Measurements from ENCODE around the gene MAPK4. TPM values are rescaled to one million over a fixed set of nuclear protein-coding genes. Genes with fewer than 3 reads are reported as not detected.

The MAPK4 gene
- total RNA-seq, 1 experiment from 2014 or later = 4.2 TPM

- TF ChIP-seq ATF6 (CRISPR knock-in tag; IDR thresholded peaks at IDR 0.05) = no peak
- TF ChIP-seq ETV6 (CRISPR knock-in tag; IDR thresholded peaks at IDR 0.05) = no peak
- no peak for TF ChIP-seq ZNF219 (CRISPR knock-in tag; IDR thresholded peaks at IDR 0.05; ENCODE audit: borderline replicate concordance)
- TF ChIP-seq KAT7 (CRISPR knock-in tag; IDR thresholded peaks at IDR 0.05; ENCODE audit: borderline replicate concordance) = no peak
- TF ChIP-seq FOXP1 (CRISPR knock-in tag; IDR thresholded peaks at IDR 0.05; ENCODE audit: borderline replicate concordance) = no peak
- no peak for TF ChIP-seq HMGA2 (CRISPR knock-in tag; IDR thresholded peaks at IDR 0.05)
- TF ChIP-seq OVOL2 (CRISPR knock-in tag; IDR thresholded peaks at IDR 0.05; ENCODE audit: borderline replicate concordance) = no peak
- TF ChIP-seq NFATC4 (CRISPR knock-in tag; IDR thresholded peaks at IDR 0.05) = no peak
- TF ChIP-seq ZNF671 (CRISPR knock-in tag; IDR thresholded peaks at IDR 0.05) = no peak
These were observed 26.8 kb downstream of the MAPK4 start (continued) for GRCh38 chr18:50586710-50587109.

GRCh38 chr18:50590593-50590992 is 30.7 kb downstream of the MAPK4 start:
- Mint-ChIP-seq H3K4me3 (no peak overlapping the region), H3K27ac (no peak overlapping the region), H3K4me1 (peaks cover 7% of the 10 kb centered on the region; the same call in 1 of the 2 replicates), H3K9me3 (peaks cover 15% of the 10 kb centered on the region; the same call in 1 of the 2 replicates), H3K36me3 (no peaks in the 10 kb centered on the region), H3K27me3 (ENCODE audit: low read depth) (no peaks in the 10 kb centered on the region)
- POLR2A ChIA-PET = no interaction called here
- no peak for TF ChIP-seq CDX4 (CRISPR knock-in tag; IDR thresholded peaks at IDR 0.05; ENCODE audit: borderline replicate concordance)
- TF ChIP-seq STAT6 (CRISPR knock-in tag; conservative IDR thresholded peaks at IDR 0.05; ENCODE audit: low read depth) = no peak
- TF ChIP-seq ATF1 (CRISPR knock-in tag; IDR thresholded peaks at IDR 0.05) = no peak
- TF ChIP-seq TCF7 (CRISPR knock-in tag; IDR thresholded peaks at IDR 0.05; ENCODE audit: low read depth) = no peak
- TF ChIP-seq NR3C1 (CRISPR knock-in tag; conservative IDR thresholded peaks at IDR 0.05; ENCODE audit: low read depth) = no peak
- no peak for TF ChIP-seq CREB1 (CRISPR knock-in tag; IDR thresholded peaks at IDR 0.05)
- CTCF ChIA-PET = interaction anchor here (0.5 to 1.7 kb wide), 5 partner anchors 11 to 136 kb away, joined by 3 to 6 read pairs (median 4); no protein-coding TSS in a partner anchor
- DNase-seq (ENCODE audit: low spot score) (no peak), ATAC-seq (no peak)

- Mint-ChIP-seq H3K36me3 (no peaks in the 10 kb centered on the region), H3K4me3 (no peak overlapping the region), H3K9me3 (0 out of 2 replicates have a peak, but pooled peaks cover under 1% of the 10 kb centered on the region), H3K27me3 (ENCODE audit: low read depth) (no peaks in the 10 kb centered on the region), H3K27ac (no peak overlapping the region), H3K4me1 (peaks cover 7% of the 10 kb centered on the region; the same call in 1 of the 2 replicates)
- POLR2A ChIA-PET = no interaction called here
- DNase-seq (ENCODE audit: low spot score) = no peak
- ATAC-seq = no peak
- CTCF ChIA-PET = interaction anchor here (1.4 kb wide), 1 partner anchor 9 kb away, joined by 3 read pairs; no protein-coding TSS in a partner anchor
- TF ChIP-seq CBFB (CRISPR knock-in tag; IDR thresholded peaks at IDR 0.05; ENCODE audit: low read depth) (no peak), ELF4 (CRISPR knock-in tag; IDR thresholded peaks at IDR 0.05; ENCODE audit: low read depth) (no peak), ZNF532 (CRISPR knock-in tag; IDR thresholded peaks at IDR 0.05; ENCODE audit: borderline replicate concordance) (no peak), ZNF281 (CRISPR knock-in tag; IDR thresholded peaks at IDR 0.05) (no peak), GTF2I (CRISPR knock-in tag; conservative IDR thresholded peaks at IDR 0.05) (no peak)
These were observed 34.1 kb downstream of the MAPK4 start for GRCh38 chr18:50594012-50594411.
